IMR-90 (cell line): Measurements from ENCODE around the gene RNPEPL1. TPM values are rescaled to one million over a fixed set of nuclear protein-coding genes. Genes with fewer than 3 reads are reported as not detected.

Experiments
- ATAC-seq: fragments of 200-7000 bp; cut with Tn5 transposase; 2 replicates; pipeline ENCODE4 v1.9.1; 2020; ENCODE audit warnings: low read depth, mild to moderate bottlenecking, moderate library complexity
- BruUV-seq: library from RNA; stranded (reverse); fragments of 400-500 nt; replicated peaks from 2 replicates; lab custom pipeline; 2021; lab: Mats Ljungman, UMichigan
- CTCF ChIA-PET: fragments of 300-600 bp; formaldehyde crosslinking; extraction: SDS; loops from one replicate; lab custom pipeline; 2021; ENCODE audit warnings: antibody characterized with exemption; lab: Yijun Ruan, JAX
- POLR2A ChIA-PET: fragments of 300-600 bp; sonication (Branson Sonifier 250); formaldehyde crosslinking; loops from one replicate; lab custom pipeline; 2022; ENCODE audit warnings: antibody characterized with exemption; ENCODE audit not compliant: unreplicated experiment; lab: Charles Lee
- DNase-seq: peaks from one replicate; pipeline ENCODE4 v3.0.0; 2013
- H2AFZ ChIP-seq: replicated peaks from 2 replicates; pipeline ENCODE3; 2013; ENCODE audit warnings: low read length, mild to moderate bottlenecking; ENCODE audit not compliant: poor library complexity
- H2AK5ac ChIP-seq: 2 replicates; pipeline ENCODE4 v1.6.1; 2013; ENCODE audit warnings: low read depth, low read length, inconsistent platforms
- H2AK9ac ChIP-seq: replicated peaks from 2 replicates; pipeline ENCODE3; 2013; ENCODE audit warnings: mild to moderate bottlenecking, low read depth, low read length, moderate library complexity; ENCODE audit not compliant: poor library complexity
- H2BK120ac ChIP-seq: 2 replicates; pipeline ENCODE4 v1.6.1; 2013; ENCODE audit warnings: low read depth, low read length, inconsistent platforms
- H2BK15ac ChIP-seq: 3 replicates; pipeline ENCODE4 v1.6.1; 2013; ENCODE audit warnings: low read depth, low read length, inconsistent platforms
- H2BK20ac ChIP-seq: 2 replicates; pipeline ENCODE4 v1.6.1; 2013; ENCODE audit warnings: low read depth, mild to moderate bottlenecking, inconsistent platforms, low read length, moderate library complexity
- H2BK5ac ChIP-seq: 2 replicates; pipeline ENCODE4 v1.6.1; 2013; ENCODE audit warnings: mild to moderate bottlenecking, low read depth, low read length, inconsistent platforms; ENCODE audit not compliant: poor library complexity, severe bottlenecking
- H3K14ac ChIP-seq: replicated peaks from 2 replicates; pipeline ENCODE4 v1.6.1; 2013; ENCODE audit warnings: low read depth, low read length, inconsistent platforms
- H3K18ac ChIP-seq: 2 replicates; pipeline ENCODE4 v1.6.1; 2013; ENCODE audit warnings: low read depth, low read length, control low read depth
- H3K23ac ChIP-seq: 2 replicates; pipeline ENCODE4 v1.6.1; 2013; ENCODE audit warnings: low read depth, low read length, inconsistent platforms
- H3K27ac ChIP-seq: 2 replicates; pipeline ENCODE4 v1.5.1; 2013; ENCODE audit warnings: mild to moderate bottlenecking, control low read depth, low read length; ENCODE audit not compliant: insufficient read depth
- H3K27me3 ChIP-seq: 2 replicates; pipeline ENCODE4 v1.6.1; 2013; ENCODE audit warnings: low read length; ENCODE audit not compliant: control insufficient read depth, insufficient read depth
- H3K36me3 ChIP-seq: 2 replicates; pipeline ENCODE4 v1.6.1; 2013; ENCODE audit warnings: low read length, mixed read lengths; ENCODE audit not compliant: control insufficient read depth, insufficient read depth
- H3K4ac ChIP-seq: 2 replicates; pipeline ENCODE4 v1.6.1; 2013; ENCODE audit warnings: low read depth, low read length, inconsistent platforms
- H3K4me1 ChIP-seq: 2 replicates; pipeline ENCODE4 v1.6.1; 2013; ENCODE audit warnings: low read length, mixed read lengths; ENCODE audit not compliant: control insufficient read depth, insufficient read depth
- H3K4me2 ChIP-seq: 2 replicates; pipeline ENCODE4 v1.6.1; 2013; ENCODE audit warnings: low read depth, mild to moderate bottlenecking, control low read depth, low read length, moderate library complexity
- H3K4me3 ChIP-seq: 2 replicates; pipeline ENCODE4 v1.5.1; 2013; ENCODE audit warnings: low read depth, mild to moderate bottlenecking, control low read depth, low read length, moderate library complexity; ENCODE audit not compliant: insufficient read depth
- H3K56ac ChIP-seq: 2 replicates; pipeline ENCODE4 v1.6.1; 2013; ENCODE audit warnings: low read length, inconsistent platforms; ENCODE audit not compliant: insufficient read depth; ENCODE audit errors: extremely low read depth
- H3K79me1 ChIP-seq, 2 experiments: 2 replicates each; pipeline ENCODE4 v1.6.1; 2013; ENCODE audit warnings: low read length in 2 of 2, inconsistent platforms in 1 of 2, low read depth in 1 of 2
- H3K9ac ChIP-seq: 2 replicates; pipeline ENCODE4 v1.6.1; 2013; ENCODE audit warnings: low read depth, low read length, control low read depth
- H3K9me1 ChIP-seq: 2 replicates; pipeline ENCODE4 v1.6.1; 2013; ENCODE audit warnings: low read length, inconsistent platforms; ENCODE audit not compliant: insufficient read depth
- H3K9me3 ChIP-seq: 2 replicates; pipeline ENCODE4 v1.6.1; 2013; ENCODE audit warnings: low read length; ENCODE audit not compliant: control insufficient read depth, insufficient read depth
- H4K20me1 ChIP-seq: 2 replicates; pipeline ENCODE4 v1.6.1; 2013; ENCODE audit warnings: low read length, inconsistent platforms; ENCODE audit not compliant: insufficient read depth
- H4K5ac ChIP-seq: 2 replicates; pipeline ENCODE4 v1.6.1; 2013; ENCODE audit warnings: mild to moderate bottlenecking, low read depth, low read length, control low read depth
- H4K8ac ChIP-seq, 2 experiments: 2 replicates each; pipeline ENCODE4 v1.6.1; 2013; ENCODE audit warnings: low read depth in 2 of 2, low read length in 2 of 2, control low read depth in 1 of 2, inconsistent platforms in 1 of 2
- H4K91ac ChIP-seq: 2 replicates; pipeline ENCODE4 v1.6.1; 2013; ENCODE audit warnings: low read depth, low read length, inconsistent platforms; ENCODE audit not compliant: insufficient read depth
- CEBPB ChIP-seq: IDR thresholded peaks from 2 replicates; pipeline ENCODE4 v1.6.1; 2012; ENCODE audit warnings: low read depth, low read length, improper control_type of control experiment
- CHD1 ChIP-seq: IDR thresholded peaks from 2 replicates; pipeline ENCODE4 v1.6.1; 2012; ENCODE audit warnings: low read depth, low read length, improper control_type of control experiment
- ELK1 ChIP-seq: fragments of 150-350 bp; IDR thresholded peaks from 2 replicates; pipeline ENCODE4 v1.6.1; 2016; ENCODE audit warnings: low read depth, mild to moderate bottlenecking, low read length, moderate library complexity, borderline replicate concordance
- MAFK ChIP-seq: IDR thresholded peaks from 2 replicates; pipeline ENCODE4 v1.6.1; 2012; ENCODE audit warnings: low read depth, low read length, improper control_type of control experiment
- MAZ ChIP-seq: IDR thresholded peaks from 2 replicates; pipeline ENCODE4 v1.6.1; 2012; ENCODE audit warnings: low read depth, mild to moderate bottlenecking, low read length, improper control_type of control experiment, moderate library complexity, borderline replicate concordance
- MXI1 ChIP-seq: IDR thresholded peaks from 2 replicates; pipeline ENCODE4 v1.6.1; 2012; ENCODE audit warnings: low read depth, mild to moderate bottlenecking, low read length, moderate library complexity, borderline replicate concordance
- POLR2A ChIP-seq: IDR thresholded peaks from 2 replicates; pipeline ENCODE4 v1.6.1; 2012; ENCODE audit warnings: mild to moderate bottlenecking, low read depth, low read length
- RAD21 ChIP-seq: IDR thresholded peaks from 2 replicates; pipeline ENCODE4 v1.6.1; 2012; ENCODE audit warnings: low read length, improper control_type of control experiment
- RCOR1 ChIP-seq: IDR thresholded peaks from 2 replicates; pipeline ENCODE4 v1.6.1; 2012; ENCODE audit warnings: mild to moderate bottlenecking, low read length, improper control_type of control experiment; ENCODE audit not compliant: insufficient replicate concordance
- USF2 ChIP-seq: fragments of 150-350 bp; IDR thresholded peaks from 2 replicates; pipeline ENCODE4 v1.6.1; 2017; ENCODE audit warnings: mild to moderate bottlenecking, antibody characterized with exemption, low read length, low read depth
- WGBS, 2 experiments: methylation state at CpG; one replicate each; pipeline versions ENCODE4 v1.1.5 to v1.1.7; 2013; ENCODE audit warnings: missing lambda C conversion rate in 2 of 2; ENCODE audit not compliant: insufficient read length in 1 of 2; ENCODE audit errors: extremely low coverage in 2 of 2; 5-methylcytosine and 5-hydroxymethylcytosine counted together
- dilution Hi-C: fragments of 300-500 bp; cut with HindIII; formaldehyde crosslinking; loops from one replicate; pipeline ENCODE4 v1.14.3; 2018; ENCODE audit warnings: low sequenced_read_pairs; ENCODE audit not compliant: unreplicated experiment
- in situ Hi-C: fragments of 300-500 bp; cut with MboI; formaldehyde crosslinking; loops from 3 replicates; pipeline ENCODE4 v1.14.3; 2019; ENCODE audit warnings: low sequenced_read_pairs, inconsistent platforms, mixed read lengths
- intact Hi-C: fragments of 100-400 bp; cut with micrococcal nuclease; formaldehyde crosslinking; loops from 2 replicates; pipeline ENCODE4 v1.10.0; 2022
- polyA plus RNA-seq, 3 experiments: library from polyadenylated mRNA; depleted of rRNA; stranded (reverse); fragments of >200 nt; gene quantifications; 2 replicates each; pipeline ENCODE4 v1.2.3, GENCODE V29; 2012; ENCODE audit warnings: low replicate concordance in 1 of 3
- total RNA-seq: library from RNA; depleted of rRNA; stranded (reverse); fragments of >200 nt; gene quantifications from 2 replicates; pipeline ENCODE4 v1.2.3, GENCODE V29; 2012
- TF ChIP-seq, protein P1 (sequence below): conservative IDR thresholded peaks from 2 replicates; pipeline ENCODE4 v1.5.1; 2012; ENCODE audit warnings: mild to moderate bottlenecking, low read depth, low read length, improper control_type of control experiment

RNPEPL1 gene
- total and polyA plus RNA-seq, 2 of the 4 experiments (the other 2 are of a cell fraction) = 3.8 to 18.7 TPM

DNA sequence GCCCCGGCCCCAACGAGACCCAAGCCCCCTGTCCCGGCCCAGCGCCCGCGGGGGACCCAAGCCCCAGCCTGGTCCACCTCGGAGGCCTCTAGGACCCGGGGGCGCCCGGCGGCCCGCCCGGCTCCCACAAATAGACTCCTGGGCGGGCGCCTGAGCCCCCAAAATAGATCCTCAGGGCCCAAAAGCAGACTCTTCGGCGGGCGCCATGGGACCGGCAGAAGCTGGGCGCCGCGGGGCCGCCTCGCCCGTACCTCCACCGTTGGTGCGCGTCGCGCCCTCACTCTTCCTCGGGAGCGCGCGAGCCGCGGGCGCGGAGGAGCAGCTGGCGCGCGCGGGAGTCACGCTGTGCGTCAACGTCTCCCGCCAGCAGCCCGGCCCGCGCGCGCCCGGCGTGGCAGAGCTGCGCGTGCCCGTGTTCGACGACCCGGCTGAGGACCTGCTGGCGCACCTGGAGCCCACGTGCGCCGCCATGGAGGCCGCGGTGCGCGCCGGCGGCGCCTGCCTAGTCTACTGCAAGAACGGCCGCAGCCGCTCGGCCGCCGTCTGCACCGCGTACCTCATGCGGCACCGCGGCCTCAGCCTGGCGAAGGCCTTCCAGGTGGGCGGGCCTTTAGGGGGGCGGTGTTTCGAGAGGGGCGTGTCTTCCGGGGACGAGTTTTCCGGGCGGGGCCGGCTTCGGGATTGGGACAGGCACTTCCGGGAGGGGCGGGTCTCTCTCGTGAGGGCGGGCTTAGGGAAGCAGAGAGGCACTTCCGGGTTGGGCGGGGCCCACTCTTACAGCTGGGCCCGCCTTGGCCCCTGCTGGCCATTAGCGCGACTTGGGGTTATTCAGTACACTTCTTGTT, 7.6 kb upstream of the RNPEPL1 start:
- Histone ChIP-seq H4K20me1 (peaks cover 26% of the 10 kb centered on the region), H3K9me1 (peaks cover 31% of the 10 kb centered on the region), H3K4me2 (peak overlapping the region; percentile 93), H2BK20ac (no peak overlapping the region), H4K91ac (peak overlapping the region; percentile 69), H2AK9ac (peak overlapping the region; percentile 98), H2AK5ac (no peak overlapping the region), H2BK15ac (no peak overlapping the region), H2BK5ac (peak overlapping the region; percentile 96), H2BK120ac (peak overlapping the region; percentile 82; the same call in 1 of the 2 replicates), H3K14ac (no peak overlapping the region), H4K8ac (peak overlapping the region; percentile 52 to 68; a peak in 2 of 4 replicates), H3K56ac (peak overlapping the region; percentile 87; the same call in 1 of the 2 replicates), H3K9ac (peak overlapping the region; percentile 72), H3K27me3 (no peaks in the 10 kb centered on the region), H3K4me1 (peaks cover 16% of the 10 kb centered on the region), H3K18ac (no peak overlapping the region; the same call in 1 of the 2 replicates), H3K9me3 (no peaks in the 10 kb centered on the region), H3K27ac (peak overlapping the region; percentile 84), H2AFZ (peak overlapping the region; percentile 90), H3K4me3 (peak overlapping the region; percentile 73), H4K5ac (no peak overlapping the region), H3K4ac (peak overlapping the region; percentile 55), H3K23ac (no peak overlapping the region), H3K79me1 (peaks cover 27 to 61% of the 10 kb centered on the region in 2 experiments), H3K36me3 (peaks cover 1% of the 10 kb centered on the region; the same call in 1 of the 2 replicates)
- dilution Hi-C loops (no loop called here), in situ Hi-C loops (no loop called here), intact Hi-C loops (loop anchor here (10.0 kb wide), 1 partner anchor 434 kb away; the partner anchor contains the start of gene SNED1)
- BruUV-seq = no TSS peak
- 2% methylated on average over 13 of the region's 101 CpGs; no CpG with 5 or more reads in 1 of the 2 experiments for WGBS, 2 experiments
- CTCF ChIA-PET = no interaction called here
- ATAC-seq (peak; percentile 79), DNase-seq (peak; percentile 97)
- POLR2A ChIA-PET = no interaction called here
- TF ChIP-seq, protein P1, sequence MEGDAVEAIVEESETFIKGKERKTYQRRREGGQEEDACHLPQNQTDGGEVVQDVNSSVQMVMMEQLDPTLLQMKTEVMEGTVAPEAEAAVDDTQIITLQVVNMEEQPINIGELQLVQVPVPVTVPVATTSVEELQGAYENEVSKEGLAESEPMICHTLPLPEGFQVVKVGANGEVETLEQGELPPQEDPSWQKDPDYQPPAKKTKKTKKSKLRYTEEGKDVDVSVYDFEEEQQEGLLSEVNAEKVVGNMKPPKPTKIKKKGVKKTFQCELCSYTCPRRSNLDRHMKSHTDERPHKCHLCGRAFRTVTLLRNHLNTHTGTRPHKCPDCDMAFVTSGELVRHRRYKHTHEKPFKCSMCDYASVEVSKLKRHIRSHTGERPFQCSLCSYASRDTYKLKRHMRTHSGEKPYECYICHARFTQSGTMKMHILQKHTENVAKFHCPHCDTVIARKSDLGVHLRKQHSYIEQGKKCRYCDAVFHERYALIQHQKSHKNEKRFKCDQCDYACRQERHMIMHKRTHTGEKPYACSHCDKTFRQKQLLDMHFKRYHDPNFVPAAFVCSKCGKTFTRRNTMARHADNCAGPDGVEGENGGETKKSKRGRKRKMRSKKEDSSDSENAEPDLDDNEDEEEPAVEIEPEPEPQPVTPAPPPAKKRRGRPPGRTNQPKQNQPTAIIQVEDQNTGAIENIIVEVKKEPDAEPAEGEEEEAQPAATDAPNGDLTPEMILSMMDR = peak; percentile 30; the same call in 1 of the 2 replicates
- TF ChIP-seq MXI1 (peak; percentile 83; the same call in 1 of the 2 replicates), CEBPB (no peak), ELK1 (no peak), RAD21 (no peak), POLR2A (peak; percentile 76), RCOR1 (no peak), CHD1 (no peak), USF2 (peak; percentile 37; the same call in 1 of the 2 replicates), MAFK (no peak), MAZ (peak; percentile 97; the same call in 1 of the 2 replicates)
